Activated naive CD4-positive, alpha-beta T cell treated with anti-CD3 and anti-CD28 coated beads for 36 hours (primary cell): ENCODE measurements around the gene SPOCK2. TPM values are rescaled to one million over a fixed set of nuclear protein-coding genes. Genes with fewer than 3 reads are reported as not detected.
A peak's percentile ranks its signal among the peaks of the same experiment; 100 is the strongest.

Experiments
- CTCF ChIA-PET: fragments of 350-600 bp; sonication (Branson Sonifier 250); formaldehyde crosslinking; loops from one replicate; lab custom pipeline; 2021; ENCODE audit warnings: antibody characterized with exemption; lab: Charles Lee
- DNase-seq: peaks from one replicate; pipeline ENCODE4 v3.0.0-alpha.2; 2020
- H3K27ac Mint-ChIP-seq: one replicate; pipeline ENCODE4 v1.8.0; 2021; ENCODE audit warnings: mild to moderate bottlenecking, mixed read lengths
- H3K27me3 Mint-ChIP-seq: one replicate; pipeline ENCODE4 v1.8.0; 2021; ENCODE audit warnings: low read depth, mixed read lengths
- H3K36me3 Mint-ChIP-seq: one replicate; pipeline ENCODE4 v1.8.0; 2021; ENCODE audit warnings: low read depth, mixed read lengths
- H3K4me1 Mint-ChIP-seq: one replicate; pipeline ENCODE4 v1.8.0; 2021; ENCODE audit warnings: low read depth, mixed read lengths
- H3K4me3 Mint-ChIP-seq: one replicate; pipeline ENCODE4 v1.8.0; 2021; ENCODE audit warnings: mild to moderate bottlenecking, moderate library complexity, mixed read lengths
- H3K9me3 Mint-ChIP-seq: one replicate; pipeline ENCODE4 v1.8.0; 2021; ENCODE audit warnings: mixed read lengths
- intact Hi-C: fragments of 100-400 bp; cut with micrococcal nuclease; formaldehyde crosslinking; loops from one replicate; pipeline ENCODE4 v1.15.1; 2023
- total RNA-seq, 2 experiments: library from RNA; stranded (reverse); gene quantifications; one replicate each; pipeline ENCODE4 v1.2.3, GENCODE V29; 2021

The SPOCK2 gene
- total RNA-seq, 2 experiments from 2014 or later, result 205 to 208 TPM

- H3K9me3 Mint-ChIP-seq, result no peaks in the 10 kb centered on the region
- no peaks in the 10 kb centered on the region for H3K27me3 Mint-ChIP-seq
- peak overlapping the region; percentile 96 for H3K27ac Mint-ChIP-seq
- DNase-seq, result no peak
- peaks cover 88% of the 10 kb centered on the region for H3K4me1 Mint-ChIP-seq
- peaks cover 21% of the 10 kb centered on the region for H3K36me3 Mint-ChIP-seq
- intact Hi-C loops, result loop anchor here (1.0 to 2.0 kb wide), 3 partner anchors 11 to 56 kb away; no protein-coding TSS in a partner anchor
- CTCF ChIA-PET, result interaction anchor here (0.6 to 2.2 kb wide), 4 partner anchors 8 to 74 kb away, joined by 3 to 8 read pairs (median 4); no protein-coding TSS in a partner anchor
- peak overlapping the region; percentile 71 for H3K4me3 Mint-ChIP-seq
Measured at GRCh38 chr10:72106896-72107295, 18.5 kb upstream of the SPOCK2 start.

GRCh38 chr10:72106154-72106849 lies 18.0 kb upstream of the SPOCK2 start:
- Mint-ChIP-seq H3K36me3 (peaks cover 26% of the 10 kb centered on the region), H3K27me3 (no peaks in the 10 kb centered on the region), H3K27ac (peak overlapping the region; percentile 96), H3K9me3 (no peaks in the 10 kb centered on the region), H3K4me1 (peaks cover 94% of the 10 kb centered on the region), H3K4me3 (peak overlapping the region; percentile 71)
- intact Hi-C loops, result loop anchor here (2.0 kb wide), 1 partner anchor 56 kb away; no protein-coding TSS in a partner anchor
- CTCF ChIA-PET, result interaction anchor here (0.6 to 1.7 kb wide), 4 partner anchors 13 to 611 kb away, joined by 3 to 8 read pairs (median 4); no protein-coding TSS in a partner anchor
- DNase-seq, result no peak

- Mint-ChIP-seq H3K4me3 (no peak overlapping the region), H3K27ac (peak overlapping the region; percentile 96), H3K9me3 (no peaks in the 10 kb centered on the region), H3K36me3 (peaks cover 27% of the 10 kb centered on the region), H3K27me3 (no peaks in the 10 kb centered on the region), H3K4me1 (peaks cover 93% of the 10 kb centered on the region)
- CTCF ChIA-PET, result interaction anchor here (1.7 kb wide), 1 partner anchor 16 kb away, joined by 3 read pairs; no protein-coding TSS in a partner anchor
- intact Hi-C loops, result loop anchor here (2.0 kb wide), 1 partner anchor 57 kb away; no protein-coding TSS in a partner anchor
- no peak for DNase-seq
Measured at GRCh38 chr10:72105710-72106109, 17.4 kb upstream of the SPOCK2 start.

GRCh38 chr10:72105098-72105475 lies 16.7 kb upstream of the SPOCK2 start:
- intact Hi-C loops, result no loop called here
- peaks cover 88% of the 10 kb centered on the region for H3K4me1 Mint-ChIP-seq
- CTCF ChIA-PET, result no interaction called here
- no peak overlapping the region for H3K4me3 Mint-ChIP-seq
- peaks cover 28% of the 10 kb centered on the region for H3K36me3 Mint-ChIP-seq
- H3K9me3 Mint-ChIP-seq, result no peaks in the 10 kb centered on the region
- peak overlapping the region; percentile 96 for H3K27ac Mint-ChIP-seq
- no peaks in the 10 kb centered on the region for H3K27me3 Mint-ChIP-seq
- no peak for DNase-seq

- intact Hi-C loops, result no loop called here
- peaks cover 83% of the 10 kb centered on the region for H3K4me1 Mint-ChIP-seq
- CTCF ChIA-PET, result no interaction called here
Measured at GRCh38 chr10:72104472-72105097, 16.2 kb upstream of the SPOCK2 start.

GRCh38 chr10:72099600-72099921 lies 11.2 kb upstream of the SPOCK2 start:
- CTCF ChIA-PET, result interaction anchor here (0.9 to 1.1 kb wide), 3 partner anchors 9 to 238 kb away, joined by 4 to 5 read pairs (median 5); partner anchors contain the start of gene SPOCK2
- intact Hi-C loops, result no loop called here
- H3K27ac Mint-ChIP-seq, result no peak overlapping the region

More at GRCh38 chr10:72104472-72105097, 16.2 kb upstream of the SPOCK2 start:
- peaks cover 28% of the 10 kb centered on the region for H3K36me3 Mint-ChIP-seq
- H3K27ac Mint-ChIP-seq, result peak overlapping the region; percentile 96
- H3K9me3 Mint-ChIP-seq, result no peaks in the 10 kb centered on the region
- no peak for DNase-seq
- H3K27me3 Mint-ChIP-seq, result no peaks in the 10 kb centered on the region
- no peak overlapping the region for H3K4me3 Mint-ChIP-seq

GRCh38 chr10:72098836-72099599 lies 10.7 kb upstream of the SPOCK2 start:
- intact Hi-C loops, result no loop called here
- Mint-ChIP-seq H3K36me3 (peaks cover 41% of the 10 kb centered on the region), H3K4me3 (no peak overlapping the region), H3K9me3 (no peaks in the 10 kb centered on the region), H3K4me1 (peaks cover 70% of the 10 kb centered on the region), H3K27ac (no peak overlapping the region), H3K27me3 (no peaks in the 10 kb centered on the region)
- DNase-seq, result no peak
- CTCF ChIA-PET, result interaction anchor here (0.9 to 1.1 kb wide), 3 partner anchors 9 to 238 kb away, joined by 4 to 5 read pairs (median 5); partner anchors contain the start of gene SPOCK2

More at GRCh38 chr10:72099600-72099921, 11.2 kb upstream of the SPOCK2 start:
- H3K4me3 Mint-ChIP-seq, result no peak overlapping the region
- H3K9me3 Mint-ChIP-seq, result no peaks in the 10 kb centered on the region
- peaks cover 40% of the 10 kb centered on the region for H3K36me3 Mint-ChIP-seq
- peaks cover 69% of the 10 kb centered on the region for H3K4me1 Mint-ChIP-seq
- no peak for DNase-seq
- no peaks in the 10 kb centered on the region for H3K27me3 Mint-ChIP-seq

- no peak overlapping the region for H3K27ac Mint-ChIP-seq
- H3K4me1 Mint-ChIP-seq, result peaks cover 69% of the 10 kb centered on the region
- DNase-seq, result no peak
- intact Hi-C loops, result no loop called here
- peaks cover 37% of the 10 kb centered on the region for H3K36me3 Mint-ChIP-seq
- H3K9me3 Mint-ChIP-seq, result no peaks in the 10 kb centered on the region
- no peaks in the 10 kb centered on the region for H3K27me3 Mint-ChIP-seq
- CTCF ChIA-PET, result interaction anchor here (1.1 kb wide), 1 partner anchor 239 kb away, joined by 4 read pairs; no protein-coding TSS in a partner anchor
- no peak overlapping the region for H3K4me3 Mint-ChIP-seq
Measured at GRCh38 chr10:72098301-72098835, 10.0 kb upstream of the SPOCK2 start.

- H3K4me1 Mint-ChIP-seq, result peaks cover 68% of the 10 kb centered on the region
- peaks cover 34% of the 10 kb centered on the region for H3K36me3 Mint-ChIP-seq
- DNase-seq, result no peak
- H3K27ac Mint-ChIP-seq, result no peak overlapping the region
- H3K4me3 Mint-ChIP-seq, result no peak overlapping the region
- CTCF ChIA-PET, result no interaction called here
- H3K9me3 Mint-ChIP-seq, result no peaks in the 10 kb centered on the region
- H3K27me3 Mint-ChIP-seq, result no peaks in the 10 kb centered on the region
- intact Hi-C loops, result loop anchor here (2.0 kb wide), 1 partner anchor 465 kb away; no protein-coding TSS in a partner anchor
Measured at GRCh38 chr10:72097448-72098300, 9.3 kb upstream of the SPOCK2 start.

- Mint-ChIP-seq H3K4me1 (peaks cover 65% of the 10 kb centered on the region), H3K27ac (peak overlapping the region; percentile 73), H3K9me3 (no peaks in the 10 kb centered on the region), H3K4me3 (no peak overlapping the region), H3K27me3 (no peaks in the 10 kb centered on the region), H3K36me3 (peaks cover 25% of the 10 kb centered on the region)
- CTCF ChIA-PET, result no interaction called here
- DNase-seq, result peak; percentile 73
- intact Hi-C loops, result loop anchor here (1.0 to 2.0 kb wide), 3 partner anchors 11 to 466 kb away; no protein-coding TSS in a partner anchor
Measured at GRCh38 chr10:72096115-72097000, 8.0 kb upstream of the SPOCK2 start.
